Measurements from ENCODE around the gene ACVRL1.

The ACVRL1 gene

GRCh38 chr12:51944608-51945233 lies 37.4 kb downstream of the ACVRL1 start:
- no peak for DNase-seq

DNA sequence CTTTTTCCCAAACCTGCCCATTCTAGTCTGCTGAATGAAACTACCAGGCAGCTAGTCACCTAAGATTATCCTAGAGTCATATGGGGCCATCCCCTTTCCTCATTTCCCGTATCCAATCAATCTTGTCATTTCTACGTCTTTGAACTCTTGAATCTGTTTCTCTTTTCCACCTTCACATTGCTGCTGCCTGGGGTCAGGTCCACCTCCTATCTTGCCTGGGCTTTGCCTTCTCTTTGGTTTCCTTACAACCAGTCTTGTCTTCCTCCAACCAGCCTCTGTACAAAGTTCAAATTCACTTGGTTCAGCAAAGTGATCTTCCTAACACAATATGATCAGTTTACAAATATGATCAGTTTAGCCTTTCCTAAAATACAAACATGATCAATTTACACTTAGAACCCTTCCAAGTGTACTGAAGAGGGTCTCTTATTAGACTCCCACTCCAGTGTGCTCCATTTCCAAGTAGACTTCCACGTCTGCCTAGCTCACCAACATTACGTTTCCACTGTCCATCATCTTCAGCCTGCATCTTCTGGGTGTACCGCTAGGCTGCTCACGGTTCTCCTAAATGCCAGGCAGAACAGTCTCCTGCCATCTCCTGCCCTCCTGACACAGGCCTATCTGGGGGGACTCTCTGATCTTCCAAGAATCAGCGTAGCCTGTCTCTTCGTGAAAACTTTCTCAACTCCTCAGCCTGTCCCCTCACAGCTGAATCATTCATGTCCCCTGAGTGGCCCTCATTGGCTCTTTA lies 40.1 kb downstream of the ACVRL1 start:
- DNase-seq = no peak

DNA sequence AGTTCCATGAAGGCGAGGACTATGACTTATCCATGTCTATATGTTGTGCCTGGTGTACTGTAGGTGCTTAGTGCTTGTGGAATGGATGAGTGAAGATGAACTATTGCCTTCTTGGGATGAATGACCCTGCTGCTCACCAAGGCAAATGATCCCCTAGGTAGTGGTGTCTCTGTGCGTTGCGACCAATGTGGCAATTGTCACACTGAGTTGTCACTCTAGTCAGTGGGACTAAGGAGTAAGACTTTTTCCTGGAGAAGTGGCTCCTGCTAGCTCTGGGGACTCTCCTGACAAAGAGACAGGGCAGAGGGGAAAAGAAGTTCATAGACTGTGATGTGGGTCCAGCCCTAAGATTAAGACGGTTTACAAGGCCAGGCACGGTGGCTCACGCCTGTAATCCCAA lies 40.8 kb downstream of the ACVRL1 start:
- DNase-seq = no peak

GRCh38 chr12:51949342-51950030 lies 42.2 kb downstream of the ACVRL1 start:
- no peak for DNase-seq

- no peak for DNase-seq
Measured at GRCh38 chr12:51950682-51951198, 43.4 kb downstream of the ACVRL1 start.

DNA sequence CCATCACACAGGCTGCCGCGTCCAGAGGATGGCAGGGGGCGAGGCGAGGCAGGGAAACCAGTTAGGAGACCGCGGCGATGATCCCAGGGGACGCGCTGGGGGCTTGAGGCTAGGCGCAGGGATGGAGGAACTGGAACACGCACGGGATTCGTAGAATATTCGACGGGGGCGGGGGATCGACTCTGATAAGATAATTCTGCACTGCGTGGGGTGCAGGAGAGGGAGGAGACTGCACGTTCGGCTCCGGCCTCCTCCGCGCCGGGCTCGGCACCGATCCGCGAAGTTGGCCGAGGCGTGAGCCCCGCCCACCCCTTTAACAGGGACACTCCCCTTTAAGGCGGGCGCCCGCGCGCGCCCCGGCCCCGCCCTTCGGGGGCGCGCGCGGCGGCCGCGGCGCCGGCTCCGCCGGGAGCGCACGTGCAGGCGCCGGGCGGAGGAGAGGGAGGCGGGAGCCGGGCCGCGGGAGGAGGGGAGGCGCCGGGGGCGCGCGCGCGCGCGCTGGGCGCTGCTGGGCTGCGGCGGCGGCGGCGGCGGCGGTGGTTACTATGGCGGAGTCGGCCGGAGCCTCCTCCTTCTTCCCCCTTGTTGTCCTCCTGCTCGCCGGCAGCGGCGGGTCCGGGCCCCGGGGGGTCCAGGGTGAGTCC lies 44.0 kb downstream of the ACVRL1 start, which contains the start of gene ACVR1B:
Gene ACVR1B, plus strand, starts transcription at position 501 of the 644 bp plus-strand sequence. Its CDS starts 45 bp downstream, at position 546.
- DNase-seq = peak; percentile 91

DNA sequence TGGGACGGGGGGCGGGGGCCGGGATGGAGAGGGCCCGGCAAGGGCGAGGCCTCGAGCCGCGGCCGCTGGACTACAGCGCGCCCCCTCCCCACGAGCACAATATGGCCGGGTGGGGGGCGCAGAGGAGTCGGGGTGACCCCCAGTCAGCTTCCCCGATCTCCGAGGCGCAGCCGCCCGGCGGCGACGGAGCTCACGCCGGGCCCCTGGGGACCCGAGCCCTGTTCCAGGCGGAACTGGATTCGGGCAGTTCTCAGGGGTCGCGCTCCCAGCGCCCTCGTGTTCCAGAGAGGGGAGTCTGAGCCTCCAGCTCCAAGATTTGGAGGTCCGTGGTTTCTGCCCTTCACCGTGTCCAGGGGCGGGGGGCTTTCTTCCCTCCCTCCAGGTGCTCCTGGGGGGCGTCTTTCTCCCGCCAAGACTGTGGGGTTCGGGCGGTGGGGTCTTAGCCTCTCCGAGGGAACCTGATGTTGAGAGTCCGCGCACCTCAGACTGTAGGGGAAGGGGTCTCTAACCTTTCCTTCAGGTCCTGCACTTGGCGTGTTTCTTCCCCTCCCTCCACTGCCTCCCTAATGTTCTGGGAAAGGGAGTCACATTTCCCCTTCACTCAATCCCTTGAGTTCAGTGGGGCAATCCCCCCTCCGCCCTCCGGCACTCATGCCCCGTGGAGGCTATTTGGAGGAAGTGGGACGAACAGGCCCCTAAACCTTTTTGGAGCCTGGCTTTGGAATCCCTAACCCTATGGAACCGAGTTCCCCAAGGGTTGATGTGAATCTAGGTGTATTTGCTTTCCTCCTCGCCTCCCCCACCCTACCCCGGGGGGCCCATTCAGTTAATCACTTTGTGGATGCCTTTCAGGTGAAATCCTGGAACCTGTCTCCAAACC lies 44.8 kb downstream of the ACVRL1 start:
- DNase-seq = no peak

GRCh38 chr12:51953089-51953488 lies 45.8 kb downstream of the ACVRL1 start:
- no peak for DNase-seq

DNA sequence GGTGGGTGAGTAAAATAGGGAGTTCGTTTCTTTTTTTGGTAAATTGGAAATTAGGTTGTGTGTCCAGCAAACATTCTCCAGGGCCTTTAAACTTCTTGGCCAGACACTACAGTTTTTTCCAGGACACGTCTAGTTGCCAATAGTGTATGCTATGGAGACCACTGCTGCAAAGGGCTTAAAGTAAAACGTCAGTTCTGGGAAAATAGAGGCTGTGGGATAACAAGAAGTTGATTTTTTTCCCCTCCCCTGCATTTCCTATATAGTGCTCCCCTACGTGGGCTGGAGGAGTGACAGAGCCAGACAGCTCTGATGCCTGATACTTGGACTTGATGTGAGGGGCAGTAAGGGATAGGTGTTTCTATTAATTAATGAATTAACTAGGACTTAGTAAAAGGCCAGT lies 46.6 kb downstream of the ACVRL1 start:
- DNase-seq = no peak

- DNase-seq = no peak
Measured at GRCh38 chr12:51954561-51955361, 47.5 kb downstream of the ACVRL1 start.

GRCh38 chr12:51955702-51956101 lies 48.4 kb downstream of the ACVRL1 start:
- DNase-seq = no peak

- DNase-seq = no peak
Measured at GRCh38 chr12:51958542-51958941, 51.2 kb downstream of the ACVRL1 start.

DNA sequence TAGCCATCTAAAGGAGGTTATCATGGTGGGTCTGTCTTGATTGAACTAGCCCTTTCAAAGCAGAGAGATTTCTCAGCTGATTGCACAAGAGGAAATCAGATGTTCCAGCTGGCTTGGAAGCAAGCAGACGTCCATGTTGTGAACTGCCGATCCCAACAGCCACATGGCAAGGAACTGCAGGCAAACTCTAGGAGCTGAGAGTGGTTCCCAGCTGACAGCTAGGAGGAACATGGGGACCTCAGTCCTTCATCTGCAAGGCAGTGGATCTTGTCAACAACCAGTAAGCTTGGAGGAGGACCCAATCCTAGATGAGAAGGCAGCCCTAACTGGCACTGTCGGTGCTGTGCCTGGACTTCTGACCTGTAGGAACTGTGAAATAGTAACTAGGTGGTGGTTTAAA lies 51.9 kb downstream of the ACVRL1 start:
- no peak for DNase-seq

DNA sequence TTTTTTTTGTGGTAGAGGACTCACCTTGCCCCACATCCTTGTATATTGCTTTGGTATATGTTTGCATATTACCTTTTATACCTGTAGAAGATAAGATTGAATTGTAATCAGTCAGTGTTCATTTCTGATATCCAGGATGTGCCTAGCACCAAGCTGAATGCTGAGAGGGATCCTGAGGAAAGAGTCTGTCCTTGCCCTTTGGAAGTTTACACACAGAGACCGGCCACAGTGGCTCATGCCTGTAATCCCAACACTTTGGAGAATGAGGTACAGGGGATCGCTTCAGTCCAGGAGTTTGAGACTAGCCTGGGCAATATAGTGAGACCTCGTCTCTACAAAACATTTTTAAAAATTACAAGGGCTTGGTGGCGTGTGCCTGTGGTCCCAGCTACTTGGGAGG lies 52.6 kb downstream of the ACVRL1 start:
- DNase-seq = no peak

DNA sequence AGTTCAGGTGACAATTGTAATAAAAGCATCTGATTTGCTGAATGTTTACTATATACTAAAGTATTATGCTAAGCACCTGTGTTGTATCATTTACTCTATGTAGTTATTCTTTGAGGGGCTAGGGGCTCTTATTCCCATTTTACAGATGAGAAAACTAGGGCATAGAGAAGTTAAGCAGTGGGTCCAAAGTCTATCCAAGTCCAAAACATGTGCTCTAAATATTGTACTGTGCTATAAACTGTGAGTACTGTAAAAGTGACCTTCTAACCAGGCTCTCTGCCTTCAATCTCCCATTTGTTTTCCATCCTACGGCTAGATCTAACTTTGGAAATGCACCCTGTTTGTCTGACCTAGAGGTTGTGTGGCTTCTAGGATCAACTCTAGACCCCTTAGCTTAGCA lies 53.2 kb downstream of the ACVRL1 start:
- no peak for DNase-seq

GRCh38 chr12:51960890-51961289 lies 53.6 kb downstream of the ACVRL1 start:
- DNase-seq = no peak

DNA sequence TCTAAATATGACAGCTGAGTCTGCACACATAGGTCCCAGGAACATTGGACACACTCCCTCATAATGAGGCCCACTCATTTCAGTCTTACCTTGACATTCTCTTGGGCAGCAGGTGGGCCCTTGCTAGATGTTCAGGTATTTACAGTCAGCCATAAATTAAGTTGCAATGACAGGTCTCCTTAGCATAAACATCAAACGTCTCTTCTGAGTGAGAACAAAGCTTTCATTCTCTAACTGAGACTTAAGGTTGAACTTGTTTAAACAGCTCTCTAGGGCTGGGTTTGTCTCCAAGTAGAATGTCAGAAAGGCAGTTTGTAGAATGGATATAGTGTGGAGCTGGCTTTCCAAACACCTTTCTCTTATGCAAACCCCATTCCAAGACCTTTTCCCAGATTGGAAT lies 54.5 kb downstream of the ACVRL1 start:
- no peak for DNase-seq

DNA sequence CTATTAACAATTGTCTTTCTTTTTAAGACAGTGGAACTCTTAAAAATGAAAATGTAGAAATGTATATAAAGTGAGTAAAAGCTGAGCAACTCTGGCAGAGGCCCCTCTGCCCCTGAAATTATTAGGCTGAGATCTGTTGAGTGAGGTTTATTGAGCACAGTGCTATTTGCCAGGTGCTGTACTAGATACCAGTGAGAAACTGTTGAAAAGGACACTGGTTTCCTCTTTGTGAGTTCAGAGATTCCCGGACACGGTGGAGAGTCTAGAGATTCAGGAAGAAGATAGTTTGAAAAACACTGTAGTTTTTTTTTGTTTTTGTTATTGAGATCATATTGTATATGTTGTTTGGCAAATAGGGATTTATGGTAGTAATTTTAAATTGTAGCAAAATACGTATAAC lies 55.4 kb downstream of the ACVRL1 start:
- no peak for DNase-seq

- no peak for DNase-seq
Measured at GRCh38 chr12:51963477-51963876, 56.2 kb downstream of the ACVRL1 start.

GRCh38 chr12:51969643-51970042 lies 62.3 kb downstream of the ACVRL1 start:
- DNase-seq = no peak

GRCh38 chr12:51970904-51971646 lies 63.8 kb downstream of the ACVRL1 start:
- DNase-seq = peak; percentile 26 to 57
